ENCODE measurements around the gene ADAMTS3.

Gene ADAMTS3

DNA sequence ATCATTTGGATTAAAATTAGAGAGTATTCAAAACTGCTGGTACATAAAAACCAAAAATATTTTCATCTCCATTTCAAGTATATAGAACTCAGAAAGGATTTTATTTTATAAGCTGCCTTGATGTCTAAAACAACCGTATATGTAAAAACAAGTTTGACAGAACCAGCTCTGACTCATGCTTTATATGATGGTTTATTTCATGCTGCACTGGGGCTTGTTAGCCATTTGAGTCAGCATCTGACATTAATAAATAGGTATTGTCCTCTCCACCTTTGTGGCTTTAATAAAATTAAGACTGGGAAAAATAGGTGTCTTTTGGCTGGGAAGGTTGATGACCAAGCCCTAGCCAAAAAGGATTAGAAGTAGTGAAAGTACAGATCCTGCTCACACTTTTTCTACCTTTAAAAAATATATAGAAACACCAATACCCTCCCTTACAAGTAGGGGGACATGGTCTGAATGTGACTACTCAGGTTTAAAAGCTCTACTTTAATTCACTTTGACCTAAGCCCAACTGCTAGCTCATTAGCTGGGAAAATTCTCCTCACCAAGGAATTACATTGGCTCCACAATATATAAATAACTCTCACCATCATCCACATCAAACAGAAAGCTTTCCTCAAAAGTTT, 228.1 kb downstream of the ADAMTS3 start:
- no peak for DNase-seq (ENCODE audit: low spot score)

- no peak for DNase-seq (ENCODE audit: low spot score)
Observed at GRCh38 chr4:72338060-72338459, 231.0 kb downstream of the ADAMTS3 start.

DNA sequence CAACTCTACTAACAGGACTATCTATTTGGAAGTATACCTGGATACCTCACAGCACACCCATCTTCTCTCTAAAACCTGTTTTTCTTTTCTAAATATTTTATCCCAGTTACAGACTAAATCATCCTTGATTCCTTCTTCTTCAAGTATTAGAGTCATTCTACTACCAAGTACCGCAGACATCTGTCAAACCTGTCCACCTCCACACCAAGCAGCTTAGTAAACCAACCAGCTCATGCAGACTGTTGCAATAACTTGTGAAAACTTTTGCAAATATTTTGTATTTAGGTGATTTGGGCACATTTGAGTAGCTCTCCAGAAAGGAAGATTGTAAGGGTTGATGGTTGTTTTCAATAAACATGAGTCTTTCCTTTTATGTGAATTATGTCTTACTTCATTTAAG, 238.6 kb downstream of the ADAMTS3 start:
- DNase-seq (ENCODE audit: low spot score) = no peak

- DNase-seq (ENCODE audit: low spot score) = peak; percentile 15
Observed at GRCh38 chr4:72326692-72327632, 242.1 kb downstream of the ADAMTS3 start.

DNA sequence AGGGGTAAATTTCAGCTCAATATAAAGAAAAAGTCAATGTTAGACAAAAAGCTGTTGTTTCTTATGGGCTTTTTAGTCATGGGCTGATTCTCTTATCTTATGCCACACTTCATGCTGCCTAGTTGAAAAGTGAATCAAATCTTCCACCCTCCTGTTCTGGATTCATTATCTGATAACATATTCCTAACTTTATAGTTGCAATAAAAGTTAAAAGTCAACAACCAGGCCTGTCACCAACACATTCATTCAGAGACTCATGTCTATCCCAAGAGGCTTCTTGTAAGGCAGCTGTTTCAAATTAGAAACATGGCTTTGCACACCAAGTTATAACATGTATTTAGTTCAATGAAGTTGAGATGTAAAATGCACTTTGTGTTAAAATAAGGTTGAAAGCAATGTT, 243.8 kb downstream of the ADAMTS3 start:
- no peak for DNase-seq (ENCODE audit: low spot score)

DNA sequence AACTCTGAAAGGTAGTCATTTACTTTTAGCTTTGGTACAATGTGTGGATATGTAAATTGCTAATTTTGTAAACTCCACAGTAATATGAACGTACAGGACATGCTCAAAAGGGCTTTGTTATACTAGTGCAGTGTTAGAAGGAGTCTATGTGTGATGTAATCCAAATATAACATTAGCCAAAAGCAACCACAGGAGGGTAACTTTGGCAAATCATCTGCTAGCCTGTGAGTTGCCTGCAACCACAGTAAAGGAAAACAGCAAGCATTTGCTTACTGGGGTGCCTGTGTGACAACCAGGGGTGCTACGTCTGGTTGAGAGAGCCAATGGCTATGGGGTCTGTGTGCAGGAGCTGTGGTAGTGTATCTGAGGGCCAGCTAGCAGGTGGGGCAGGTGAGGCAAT, 245.8 kb downstream of the ADAMTS3 start:
- DNase-seq (ENCODE audit: low spot score) = no peak

DNA sequence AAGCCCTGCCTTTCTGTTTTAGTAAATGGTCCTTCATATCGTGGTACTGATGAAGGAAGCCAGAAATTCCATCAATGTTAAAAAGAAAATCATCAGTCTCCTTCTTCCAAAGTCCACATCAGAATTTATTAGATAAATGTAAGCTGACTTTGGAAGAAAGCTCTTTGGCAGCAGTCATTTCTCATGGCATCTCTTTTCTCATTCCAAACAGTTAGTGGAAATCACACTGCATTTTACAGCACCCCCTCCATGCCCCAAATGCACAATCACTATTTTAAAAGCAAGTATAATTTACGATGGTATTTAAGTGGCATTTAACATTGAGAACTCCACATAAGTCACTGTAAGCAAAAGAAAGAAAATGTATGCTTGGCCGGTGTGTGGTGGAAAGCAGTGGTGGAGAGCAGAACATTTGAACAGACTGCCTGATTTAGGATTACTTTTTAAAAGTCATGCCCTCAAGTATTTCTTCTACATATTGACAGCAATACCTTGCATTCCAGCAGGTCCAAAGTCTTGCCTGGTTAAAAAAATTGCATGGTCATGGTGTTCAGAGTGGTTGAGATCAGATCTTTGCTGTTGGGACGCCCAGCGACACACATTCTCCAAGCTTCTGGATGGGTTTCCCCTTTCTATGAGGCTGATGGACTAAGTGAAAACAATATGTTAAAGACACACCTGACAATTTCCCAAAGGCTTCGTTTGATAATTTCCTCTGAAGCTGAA, 248.6 kb downstream of the ADAMTS3 start:
- no peak for DNase-seq (ENCODE audit: low spot score)

DNA sequence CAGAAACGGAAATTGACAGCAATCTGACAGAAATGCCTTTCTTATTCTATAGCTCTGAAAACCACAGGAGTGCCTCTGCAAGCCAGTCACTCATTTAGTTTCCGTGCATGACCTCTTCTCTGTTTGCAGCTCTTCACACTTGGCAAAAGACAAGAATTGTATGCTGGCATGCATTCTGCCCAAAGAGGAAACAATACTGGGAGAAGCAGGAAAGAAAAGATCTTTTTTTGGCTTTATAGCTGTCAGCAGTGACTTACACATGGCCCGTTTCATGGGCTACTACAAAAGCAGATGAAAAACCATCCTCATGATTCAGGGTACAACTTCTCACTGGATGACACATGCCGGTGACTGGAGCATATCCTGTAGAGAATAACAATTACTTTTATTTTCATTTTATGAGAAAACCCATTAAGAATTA, 249.4 kb downstream of the ADAMTS3 start:
- no peak for DNase-seq (ENCODE audit: low spot score)

DNA sequence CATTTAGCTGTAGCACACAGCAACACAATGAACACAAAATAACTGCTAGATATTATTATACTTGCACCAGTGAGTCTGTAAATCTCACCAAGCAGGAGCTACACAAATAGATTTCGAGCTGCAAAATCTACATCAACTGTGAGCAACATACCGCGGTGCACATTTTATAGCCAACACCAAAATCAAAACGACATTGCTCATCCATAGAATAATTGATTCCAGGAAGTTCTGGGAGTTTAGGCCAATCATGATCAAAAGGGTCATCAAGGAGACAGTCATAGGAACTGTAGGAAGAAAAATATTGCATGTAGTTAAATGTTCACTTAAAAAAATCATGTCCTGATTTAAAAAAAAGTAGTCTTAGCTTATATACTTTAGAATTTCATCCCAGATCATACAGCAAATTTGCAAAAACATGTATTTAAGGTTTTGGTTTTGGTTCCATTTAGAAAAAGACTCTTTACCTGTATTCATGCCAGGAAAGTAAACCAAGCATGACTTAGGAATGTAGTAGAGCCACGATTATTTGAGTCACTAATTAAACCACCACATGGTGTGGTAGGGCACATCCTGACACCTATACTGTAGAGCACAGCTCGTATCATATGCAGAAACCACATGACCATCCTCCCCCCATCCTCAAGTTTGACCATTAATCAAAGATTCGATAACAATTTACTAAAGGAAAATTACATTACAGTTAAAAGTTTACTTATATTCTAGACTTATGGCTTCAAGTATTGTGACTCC, 250.4 kb downstream of the ADAMTS3 start:
- DNase-seq (ENCODE audit: low spot score) = no peak

GRCh38 chr4:72314869-72315268, 254.2 kb downstream of the ADAMTS3 start:
- no peak for DNase-seq (ENCODE audit: low spot score)

DNA sequence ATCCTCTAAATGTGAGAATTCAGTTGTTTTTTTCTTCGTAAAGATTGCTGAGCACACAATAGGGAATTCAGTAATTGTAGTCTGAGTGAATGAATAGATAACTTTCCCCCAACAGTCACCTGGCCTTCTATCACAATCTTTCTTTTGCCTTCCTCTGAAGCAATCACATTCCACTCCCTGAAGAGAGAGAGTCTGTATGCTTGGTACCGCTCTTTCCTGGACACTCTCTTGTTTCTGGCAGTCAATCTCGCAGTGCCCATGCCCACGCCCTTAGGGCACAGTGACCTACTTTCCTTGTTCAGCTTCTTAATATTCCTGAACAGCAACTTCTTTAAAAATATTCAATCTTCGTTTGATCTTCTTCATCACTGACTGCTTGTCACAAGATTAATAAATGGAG, 255.9 kb downstream of the ADAMTS3 start:
- no peak for DNase-seq (ENCODE audit: low spot score)

GRCh38 chr4:72312032-72312650, 256.9 kb downstream of the ADAMTS3 start:
- DNase-seq (ENCODE audit: low spot score) = no peak

GRCh38 chr4:72311291-72311690, 257.7 kb downstream of the ADAMTS3 start:
- DNase-seq (ENCODE audit: low spot score) = no peak

DNA sequence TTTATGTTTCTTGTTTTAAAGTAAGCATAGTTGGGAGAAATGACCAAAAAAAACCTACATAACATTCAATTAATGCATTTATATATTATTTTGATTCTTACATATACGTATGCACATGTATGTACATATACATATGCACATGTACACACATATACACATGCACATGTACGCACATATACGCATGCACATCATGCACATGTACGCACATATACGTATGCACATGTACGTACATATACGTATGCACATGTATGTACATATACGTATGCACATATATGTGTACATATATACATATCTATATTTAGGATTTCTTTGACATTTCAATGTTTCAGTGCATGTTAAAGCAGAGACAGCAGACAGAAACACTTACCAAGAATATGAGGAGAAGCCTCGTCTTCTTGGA, 263.4 kb downstream of the ADAMTS3 start:
- DNase-seq (ENCODE audit: low spot score) = no peak

DNA sequence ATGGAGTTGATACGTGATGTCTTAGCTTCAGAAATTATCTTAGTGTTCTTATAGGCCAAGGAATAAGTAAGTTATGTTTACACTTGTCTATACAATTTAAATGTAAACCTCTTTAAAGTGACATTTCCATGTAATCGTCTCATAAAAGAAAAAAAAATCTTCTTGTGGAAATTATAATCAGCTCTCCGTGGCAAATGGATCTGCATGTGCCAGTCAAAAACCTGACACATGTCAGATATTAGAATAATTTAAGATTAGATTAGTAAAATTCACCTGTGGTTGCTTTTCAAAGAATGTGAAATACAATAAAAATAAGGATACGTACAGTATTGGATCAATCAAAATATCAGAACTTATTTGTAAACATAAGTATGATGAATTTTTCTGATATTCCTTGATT, 263.9 kb downstream of the ADAMTS3 start:
- DNase-seq (ENCODE audit: low spot score) = no peak

DNA sequence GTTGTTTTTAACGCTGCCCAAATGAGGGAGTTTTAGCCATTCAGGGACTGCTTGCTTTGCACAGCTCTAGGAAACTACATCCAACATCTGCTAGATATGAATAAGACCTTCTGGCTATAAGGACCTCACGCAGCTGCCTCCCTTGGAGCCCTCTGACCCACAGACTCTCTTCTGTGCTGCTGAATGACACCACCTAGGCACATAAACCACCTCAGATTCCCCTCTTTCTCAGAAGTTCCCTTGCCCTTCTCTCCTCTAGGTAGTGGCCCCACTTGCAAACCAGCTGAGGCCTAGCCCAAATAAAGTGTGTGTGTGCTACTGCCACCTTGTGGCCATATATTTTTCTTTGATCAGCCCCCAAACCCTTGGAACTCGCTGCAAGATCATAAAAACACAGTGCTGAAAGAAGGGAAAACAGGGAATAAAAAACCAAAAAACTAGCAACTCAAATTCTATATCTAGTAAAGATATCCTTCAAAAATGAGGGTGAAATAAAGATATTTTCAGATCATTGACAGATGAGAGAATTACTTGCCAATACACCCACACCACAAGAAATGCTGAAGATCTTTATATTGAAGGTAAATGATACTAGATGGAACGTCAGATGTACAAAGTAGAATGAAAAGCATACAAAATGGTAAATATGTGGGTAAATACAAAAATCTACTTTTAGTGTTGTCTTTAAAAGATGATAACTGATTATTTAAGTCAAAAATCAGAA, 265.9 kb downstream of the ADAMTS3 start:
- peak; percentile 49 for DNase-seq (ENCODE audit: low spot score)

- no peak for DNase-seq (ENCODE audit: low spot score)
Observed at GRCh38 chr4:72301759-72302158, 267.3 kb downstream of the ADAMTS3 start.

DNA sequence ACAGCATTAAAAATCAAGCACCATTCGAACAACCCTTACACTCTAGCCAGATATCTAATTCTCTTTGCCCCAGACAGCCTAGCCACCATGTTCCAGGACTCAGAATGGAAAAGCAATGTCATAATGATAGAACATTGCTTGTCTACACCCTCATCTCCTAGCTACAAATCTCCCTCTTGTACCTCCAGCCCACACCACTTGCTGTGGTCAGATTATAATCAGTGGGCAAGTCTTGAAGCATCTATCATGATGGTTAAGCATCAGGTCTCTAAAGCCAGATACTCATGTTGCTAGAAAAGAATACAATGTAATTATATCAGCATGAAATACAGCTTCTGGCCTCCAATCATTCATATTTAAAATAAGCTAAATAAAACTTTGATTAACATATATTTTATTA, 268.9 kb downstream of the ADAMTS3 start:
- DNase-seq (ENCODE audit: low spot score) = no peak

DNA sequence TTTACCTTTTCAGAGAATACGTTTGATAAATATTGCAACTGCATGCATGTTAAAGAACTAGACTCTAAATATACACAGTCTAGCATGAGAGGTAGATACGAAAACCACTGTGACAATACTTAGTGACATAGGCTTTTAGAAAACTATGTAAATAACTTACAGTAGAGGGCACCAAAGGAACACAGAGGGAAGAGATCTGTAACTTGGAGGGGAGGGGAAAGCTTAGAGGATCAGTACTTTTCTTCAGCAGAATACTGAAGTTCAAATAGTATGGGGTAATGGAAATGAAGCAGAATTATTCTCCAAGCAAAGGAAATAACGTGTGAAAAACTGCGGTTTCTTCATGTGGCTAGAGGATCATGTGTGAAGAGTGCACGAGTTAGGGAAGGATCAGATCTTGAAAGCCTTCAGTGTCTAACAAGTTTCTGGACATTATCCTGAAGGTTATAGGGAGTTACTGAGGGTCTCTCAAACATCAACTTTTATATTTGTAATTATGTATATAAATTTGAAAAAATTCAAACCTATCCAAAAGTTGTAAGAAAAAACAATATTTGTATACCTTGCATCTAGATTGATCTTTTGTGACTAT, 273.0 kb downstream of the ADAMTS3 start:
- DNase-seq (ENCODE audit: low spot score) = no peak

GRCh38 chr4:72290737-72291136, 278.3 kb downstream of the ADAMTS3 start:
- DNase-seq (ENCODE audit: low spot score) = no peak

- no peak for DNase-seq (ENCODE audit: low spot score)
Observed at GRCh38 chr4:72286910-72287309, 282.1 kb downstream of the ADAMTS3 start.
